Endothelial cell of umbilical vein (primary cell): ENCODE results near the gene KRT222. TPM values are rescaled to one million over a fixed set of nuclear protein-coding genes. Genes with fewer than 3 reads are reported as not detected.

Experiments
- BruUV-seq: library from RNA; stranded (reverse); fragments of 400-500 nt; replicated peaks from 2 replicates; lab custom pipeline; 2021; lab: Mats Ljungman, UMichigan
- CTCF ChIA-PET: fragments of 300-600, 350-600 bp; sonication (Branson Sonifier 250); formaldehyde crosslinking; loops from one replicate; lab custom pipeline; 2021; ENCODE audit warnings: antibody characterized with exemption, inconsistent platforms; lab: Charles Lee
- POLR2A ChIA-PET: fragments of 300-600, 350-600 bp; sonication (Branson Sonifier 250); formaldehyde crosslinking; loops from one replicate; lab custom pipeline; 2021; ENCODE audit warnings: antibody characterized with exemption, inconsistent platforms; lab: Charles Lee
- DNase-seq: peaks from one replicate; pipeline ENCODE4 v3.0.0-alpha.2; 2011; ENCODE audit warnings: low read depth, low spot score
- FAIRE-seq: peaks from 2 replicates; lab custom pipeline; 2011; peaks lifted over from hg19 to GRCh38; lab: Jason Lieb, UNC
- H2AFZ ChIP-seq: 2 replicates; pipeline ENCODE4 v1.6.0; 2012; ENCODE audit warnings: low read depth, low read length, control low read depth, inconsistent platforms
- H3K27ac ChIP-seq: 2 replicates; pipeline ENCODE4 v1.5.1; 2011; ENCODE audit warnings: low read depth, mild to moderate bottlenecking, control low read depth, low read length, moderate library complexity; ENCODE audit not compliant: insufficient read depth
- H3K27me3 ChIP-seq, 2 experiments: 2 replicates each; pipeline versions ENCODE4 v1.6.0 to v1.6.1; 2011; ENCODE audit warnings: low read length in 2 of 2, mixed read lengths in 1 of 2; ENCODE audit not compliant: control insufficient read depth in 2 of 2, insufficient read depth in 2 of 2
- H3K36me3 ChIP-seq, 2 experiments: 2 replicates in 1 of 2; 3 replicates in 1 of 2; pipeline ENCODE4 v1.5.1; 2011; ENCODE audit warnings: low read length in 2 of 2, mild to moderate bottlenecking in 1 of 2, moderate library complexity in 1 of 2; ENCODE audit not compliant: control insufficient read depth in 2 of 2, insufficient read depth in 2 of 2; ENCODE audit errors: extremely low read depth in 1 of 2
- H3K4me1 ChIP-seq: 3 replicates; pipeline ENCODE4 v1.5.1; 2011; ENCODE audit warnings: mild to moderate bottlenecking, low read length; ENCODE audit not compliant: control insufficient read depth, insufficient read depth; ENCODE audit errors: extremely low read depth
- H3K4me2 ChIP-seq: 2 replicates; pipeline ENCODE4 v1.6.1; 2011; ENCODE audit warnings: low read length, control low read depth, mixed read lengths; ENCODE audit not compliant: insufficient read depth
- H3K4me3 ChIP-seq, 3 experiments: fragments of 200-600 bp in 1 of 3; sonication (generic), shearing (Covaris generic) in 1 of 3; replicated peaks in 1 of 3; 2 replicates each; pipeline ENCODE4 v1.5.1; 2011 to 2016; ENCODE audit warnings: control low read depth in 3 of 3, low read length in 3 of 3, mild to moderate bottlenecking in 2 of 3, inconsistent platforms in 1 of 3, low read depth in 1 of 3, moderate library complexity in 1 of 3; ENCODE audit not compliant: insufficient read depth in 1 of 3
- H3K79me2 ChIP-seq: 2 replicates; pipeline ENCODE4 v1.6.0; 2012; ENCODE audit warnings: low read length, inconsistent platforms; ENCODE audit not compliant: control insufficient read depth, insufficient read depth
- H3K9ac ChIP-seq: replicated peaks from 2 replicates; pipeline ENCODE3; 2011; ENCODE audit warnings: low read length, control low read depth; ENCODE audit not compliant: insufficient read depth; ENCODE audit errors: extremely low read depth
- H3K9me1 ChIP-seq: replicated peaks from 3 replicates; pipeline ENCODE4 v1.6.0; 2011; ENCODE audit warnings: mild to moderate bottlenecking, low read length; ENCODE audit not compliant: control insufficient read depth, insufficient read depth; ENCODE audit errors: extremely low read depth
- H3K9me3 ChIP-seq: replicated peaks from 2 replicates; pipeline ENCODE4 v1.5.1; 2012; ENCODE audit warnings: low read length, inconsistent platforms; ENCODE audit not compliant: control insufficient read depth, insufficient read depth
- H4K20me1 ChIP-seq: replicated peaks from 2 replicates; pipeline ENCODE3; 2011; ENCODE audit warnings: mild to moderate bottlenecking, low read length; ENCODE audit not compliant: control insufficient read depth, insufficient read depth; ENCODE audit errors: extremely low read depth
- EZH2 ChIP-seq: IDR thresholded peaks from 2 replicates; pipeline ENCODE4 v1.6.1; 2012; ENCODE audit warnings: borderline replicate concordance, low read depth, mild to moderate bottlenecking, moderate library complexity, low read length, inconsistent platforms; ENCODE audit not compliant: severe bottlenecking
- FOS ChIP-seq: IDR thresholded peaks from 2 replicates; pipeline ENCODE4 v1.6.1; 2011; ENCODE audit warnings: mild to moderate bottlenecking, low read length, moderate library complexity, borderline replicate concordance; ENCODE audit not compliant: insufficient read depth
- GATA2 ChIP-seq: IDR thresholded peaks from 2 replicates; pipeline ENCODE4 v1.7.0; 2011; ENCODE audit warnings: low read depth, mild to moderate bottlenecking, moderate library complexity, mixed read lengths, low read length; ENCODE audit not compliant: insufficient read length, insufficient read depth
- JUN ChIP-seq: IDR thresholded peaks from 2 replicates; pipeline ENCODE4 v1.6.1; 2011; ENCODE audit warnings: borderline replicate concordance, low read depth; ENCODE audit not compliant: insufficient read length, insufficient read depth
- MYC ChIP-seq: IDR thresholded peaks from one replicate; pipeline ENCODE4 v1.6.1; 2011; ENCODE audit warnings: mild to moderate bottlenecking, low read depth, low read length
- POLR2A ChIP-seq: IDR thresholded peaks from 2 replicates; pipeline ENCODE4 v1.6.1; 2012; ENCODE audit warnings: low read depth, mild to moderate bottlenecking, control low read depth, low read length
- POLR2AphosphoS5 ChIP-seq: IDR thresholded peaks from 2 replicates; pipeline ENCODE4 v1.6.1; 2012; ENCODE audit warnings: low read depth, mild to moderate bottlenecking, control low read depth, low read length, moderate library complexity; ENCODE audit not compliant: insufficient read depth
- dilution Hi-C: fragments of 300-500 bp; cut with MboI; formaldehyde crosslinking; loops from one replicate; pipeline ENCODE4 v1.15.0; 2019; ENCODE audit warnings: low sequenced_read_pairs; ENCODE audit not compliant: extremely low pct_ligation_motif_present
- intact Hi-C: fragments of 100-400 bp; cut with micrococcal nuclease; formaldehyde crosslinking; loops from one replicate; pipeline ENCODE4 v1.10.0; 2022
- polyA plus RNA-seq, 4 experiments: library from polyadenylated mRNA; depleted of rRNA in 3 of 4; stranded (reverse) in 3 of 4; unstranded in 1 of 4; fragments of >200 nt; gene quantifications; 2 replicates each; pipeline versions ENCODE4 v1.2.1 to v1.2.3, GENCODE V29; 2011 to 2012; ENCODE audit warnings: missing spikeins in 1 of 4
- total RNA-seq: library from RNA; stranded (reverse); gene quantifications from 2 replicates; pipeline ENCODE4 v1.2.3, GENCODE V29; 2021
- TF ChIP-seq, protein P1 (sequence below): IDR thresholded peaks from 2 replicates; pipeline ENCODE4 v1.6.1; 2011; ENCODE audit not compliant: insufficient read depth, insufficient read length
- TF ChIP-seq, protein P2 (sequence below), 2 donors: IDR thresholded peaks; 1 replicate in 1 of 2; 2 replicates in 1 of 2; pipeline ENCODE4 v1.5.1; 2011; ENCODE audit warnings: low read length in 2 of 2, mild to moderate bottlenecking in 2 of 2, moderate library complexity in 2 of 2, control low read depth in 1 of 2, inconsistent platforms in 1 of 2, low read depth in 1 of 2; ENCODE audit not compliant: insufficient read depth in 1 of 2; ENCODE audit errors: extremely low read depth in 1 of 2

The KRT222 gene
- total and polyA plus RNA-seq, 2 donors (not counting 3 experiments of a cell fraction or from before 2014, with no cell fraction given) = not detected

- Histone ChIP-seq H3K79me2 (no peaks in the 10 kb centered on the region), H3K27me3 (peaks cover 4 to 10% of the 10 kb centered on the region in 2 experiments), H3K9ac (no peak overlapping the region), H3K27ac (no peak overlapping the region), H3K9me3 (no peaks in the 10 kb centered on the region), H3K4me1 (peaks cover 12% of the 10 kb centered on the region), H3K9me1 (no peaks in the 10 kb centered on the region), H3K4me3 (no peak overlapping the region), H4K20me1 (no peaks in the 10 kb centered on the region), H3K36me3 (no peaks in the 10 kb centered on the region), H2AFZ (peak overlapping the region; percentile 41), H3K4me2 (peak overlapping the region; percentile 21)
- peak; percentile 89 for FAIRE-seq
- no TSS peak for BruUV-seq
- DNase-seq = peak; percentile 85
- POLR2A ChIA-PET = no interaction called here
- CTCF ChIA-PET = no interaction called here
- dilution Hi-C loops = no loop called here
- intact Hi-C loops = loop anchor here (5.0 kb wide), 2 partner anchors 45 to 80 kb away; no protein-coding TSS in a partner anchor
- TF ChIP-seq FOS (peak; percentile 31), MYC (no peak), POLR2AphosphoS5 (peak; percentile 14), JUN (peak; percentile 29)
Observed at GRCh38 chr17:40707745-40708144, 42.8 kb upstream of the KRT222 start.

DNA sequence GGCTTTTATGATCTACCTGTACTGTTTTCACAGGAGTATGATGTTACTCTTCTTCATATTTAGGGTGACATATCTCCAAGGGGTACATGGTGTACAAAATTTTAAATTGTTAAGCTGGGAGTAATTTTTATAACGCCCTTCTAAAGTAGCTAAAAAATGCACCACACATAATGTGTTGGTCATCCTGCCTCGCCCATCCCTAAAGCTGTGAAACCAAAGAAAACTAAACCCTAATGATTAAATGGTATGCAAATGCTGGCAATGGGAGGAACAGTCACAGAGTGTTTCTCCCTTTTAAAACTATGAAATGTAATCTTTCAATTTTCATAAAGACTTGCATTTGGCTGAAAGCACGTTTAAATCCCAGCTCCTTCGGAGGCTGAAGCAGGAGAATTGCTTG lies 40.6 kb upstream of the KRT222 start:
- no peak overlapping the region for H3K4me2 ChIP-seq
- TF ChIP-seq EZH2 = no peak
- TF ChIP-seq GATA2 = no peak
- TF ChIP-seq, protein P1, sequence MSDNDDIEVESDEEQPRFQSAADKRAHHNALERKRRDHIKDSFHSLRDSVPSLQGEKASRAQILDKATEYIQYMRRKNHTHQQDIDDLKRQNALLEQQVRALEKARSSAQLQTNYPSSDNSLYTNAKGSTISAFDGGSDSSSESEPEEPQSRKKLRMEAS = no peak
- no peak for TF ChIP-seq FOS
- TF ChIP-seq POLR2A = no peak
- no peak for TF ChIP-seq POLR2AphosphoS5
- TF ChIP-seq, protein P2, sequence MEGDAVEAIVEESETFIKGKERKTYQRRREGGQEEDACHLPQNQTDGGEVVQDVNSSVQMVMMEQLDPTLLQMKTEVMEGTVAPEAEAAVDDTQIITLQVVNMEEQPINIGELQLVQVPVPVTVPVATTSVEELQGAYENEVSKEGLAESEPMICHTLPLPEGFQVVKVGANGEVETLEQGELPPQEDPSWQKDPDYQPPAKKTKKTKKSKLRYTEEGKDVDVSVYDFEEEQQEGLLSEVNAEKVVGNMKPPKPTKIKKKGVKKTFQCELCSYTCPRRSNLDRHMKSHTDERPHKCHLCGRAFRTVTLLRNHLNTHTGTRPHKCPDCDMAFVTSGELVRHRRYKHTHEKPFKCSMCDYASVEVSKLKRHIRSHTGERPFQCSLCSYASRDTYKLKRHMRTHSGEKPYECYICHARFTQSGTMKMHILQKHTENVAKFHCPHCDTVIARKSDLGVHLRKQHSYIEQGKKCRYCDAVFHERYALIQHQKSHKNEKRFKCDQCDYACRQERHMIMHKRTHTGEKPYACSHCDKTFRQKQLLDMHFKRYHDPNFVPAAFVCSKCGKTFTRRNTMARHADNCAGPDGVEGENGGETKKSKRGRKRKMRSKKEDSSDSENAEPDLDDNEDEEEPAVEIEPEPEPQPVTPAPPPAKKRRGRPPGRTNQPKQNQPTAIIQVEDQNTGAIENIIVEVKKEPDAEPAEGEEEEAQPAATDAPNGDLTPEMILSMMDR (IDR thresholded peaks at IDR 0.05; ENCODE audit: extremely low read depth in 1 of 2, insufficient read depth in 1 of 2, low read depth in 1 of 2, low read length in 2 of 2) = no peak
- no peak for TF ChIP-seq MYC
- TF ChIP-seq JUN = no peak
- no peak overlapping the region for H3K9ac ChIP-seq
- no peaks in the 10 kb centered on the region for H3K36me3 ChIP-seq
- intact Hi-C loops (loop anchor here (5.0 kb wide), 2 partner anchors 43 to 82 kb away; no protein-coding TSS in a partner anchor), dilution Hi-C loops (no loop called here)
- no peaks in the 10 kb centered on the region for H3K79me2 ChIP-seq
- BruUV-seq = no TSS peak
- FAIRE-seq = no peak
- DNase-seq = no peak
- H3K27me3 ChIP-seq = peaks cover 3 to 10% of the 10 kb centered on the region in 2 experiments
- no peaks in the 10 kb centered on the region for H3K9me3 ChIP-seq
- H4K20me1 ChIP-seq = no peaks in the 10 kb centered on the region
- H2AFZ ChIP-seq = no peak overlapping the region
- H3K4me3 ChIP-seq = no peak overlapping the region
- ChIA-PET POLR2A (no interaction called here), CTCF (interaction anchor here (1.2 to 2.5 kb wide), 3 partner anchors 10 to 957 kb away, joined by 3 to 12 read pairs (median 4); no protein-coding TSS in a partner anchor)
- H3K27ac ChIP-seq = no peak overlapping the region
- H3K9me1 ChIP-seq = no peaks in the 10 kb centered on the region
- H3K4me1 ChIP-seq = peaks cover 12% of the 10 kb centered on the region
